GM10248 (cell line): ENCODE data around the gene NCOA3.
A peak's percentile ranks its signal among the peaks of the same experiment; 100 is the strongest.

ENCODE experiments used
- CTCF ChIA-PET: fragments of 300-600 bp; sonication (Branson Sonifier 250); formaldehyde crosslinking; extraction: SDS; loops from one replicate; lab custom pipeline; 2021; ENCODE audit warnings: antibody characterized with exemption; lab: Yijun Ruan, JAX
- POLR2A ChIA-PET: fragments of 350-650 bp; sonication (Branson Sonifier 250); formaldehyde crosslinking; extraction: SDS; loops from one replicate; lab custom pipeline; 2020; ENCODE audit warnings: antibody characterized with exemption; lab: Yijun Ruan, JAX
- DNase-seq: peaks from one replicate; pipeline ENCODE4 v3.0.0; 2012; ENCODE audit errors: extremely low spot score
- TF ChIP-seq, protein P1 (sequence below): IDR thresholded peaks from 2 replicates; pipeline ENCODE4 v1.5.1; 2012; ENCODE audit warnings: mild to moderate bottlenecking, low read depth; ENCODE audit errors: extremely low read depth, missing control alignments, control extremely low read depth

NCOA3 gene

DNA sequence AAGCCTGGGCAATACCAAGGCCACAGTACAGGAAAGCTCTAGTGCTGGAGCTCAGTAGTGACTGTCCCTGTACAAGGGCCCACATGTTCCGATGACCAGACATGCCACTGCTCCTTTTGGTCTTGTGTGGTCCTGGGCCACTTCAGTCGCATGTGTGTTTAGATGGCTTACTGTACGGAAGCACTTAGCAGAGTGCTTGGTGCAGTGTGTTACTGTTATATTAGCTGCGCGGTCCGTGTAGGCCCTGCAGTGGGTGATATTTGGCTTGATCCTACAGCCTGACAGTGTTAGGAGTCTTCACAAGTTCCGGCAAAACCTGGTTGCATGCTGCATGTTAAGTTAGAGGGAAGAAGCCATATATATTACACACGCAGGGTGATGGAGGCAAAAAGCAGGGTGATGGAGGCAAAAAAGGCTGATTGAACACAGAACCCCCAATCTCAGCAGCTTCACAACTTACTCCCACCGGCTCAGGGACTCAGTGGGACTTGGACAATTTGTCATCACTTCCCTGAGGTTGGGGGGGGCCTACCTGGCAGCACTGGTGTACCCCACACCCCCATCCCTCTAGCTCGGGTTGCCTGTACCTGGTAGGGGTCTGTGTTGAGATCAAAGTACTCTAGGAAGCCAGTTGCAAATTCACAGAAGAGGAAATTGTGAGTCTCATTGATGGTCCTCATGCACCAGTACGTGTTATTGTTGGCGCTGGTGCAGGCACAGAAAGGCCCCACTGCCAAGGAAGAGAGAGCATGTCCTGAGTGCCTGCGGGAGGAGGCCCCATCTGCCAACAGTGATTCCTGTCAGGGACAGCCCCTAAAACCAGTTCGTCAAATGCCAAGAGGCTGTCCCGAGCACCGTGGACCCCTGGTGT, 161.0 kb downstream of the NCOA3 start:
- POLR2A ChIA-PET, result interaction anchor here (1.3 kb wide), 1 partner anchor 958 kb away, joined by 4 read pairs; no protein-coding TSS in a partner anchor
- CTCF ChIA-PET, result interaction anchor here (0.7 to 6.6 kb wide), 16 partner anchors 10 to 980 kb away, joined by 3 to 77 read pairs (median 4); no protein-coding TSS in a partner anchor
- no peak for DNase-seq
- TF ChIP-seq, protein P1, sequence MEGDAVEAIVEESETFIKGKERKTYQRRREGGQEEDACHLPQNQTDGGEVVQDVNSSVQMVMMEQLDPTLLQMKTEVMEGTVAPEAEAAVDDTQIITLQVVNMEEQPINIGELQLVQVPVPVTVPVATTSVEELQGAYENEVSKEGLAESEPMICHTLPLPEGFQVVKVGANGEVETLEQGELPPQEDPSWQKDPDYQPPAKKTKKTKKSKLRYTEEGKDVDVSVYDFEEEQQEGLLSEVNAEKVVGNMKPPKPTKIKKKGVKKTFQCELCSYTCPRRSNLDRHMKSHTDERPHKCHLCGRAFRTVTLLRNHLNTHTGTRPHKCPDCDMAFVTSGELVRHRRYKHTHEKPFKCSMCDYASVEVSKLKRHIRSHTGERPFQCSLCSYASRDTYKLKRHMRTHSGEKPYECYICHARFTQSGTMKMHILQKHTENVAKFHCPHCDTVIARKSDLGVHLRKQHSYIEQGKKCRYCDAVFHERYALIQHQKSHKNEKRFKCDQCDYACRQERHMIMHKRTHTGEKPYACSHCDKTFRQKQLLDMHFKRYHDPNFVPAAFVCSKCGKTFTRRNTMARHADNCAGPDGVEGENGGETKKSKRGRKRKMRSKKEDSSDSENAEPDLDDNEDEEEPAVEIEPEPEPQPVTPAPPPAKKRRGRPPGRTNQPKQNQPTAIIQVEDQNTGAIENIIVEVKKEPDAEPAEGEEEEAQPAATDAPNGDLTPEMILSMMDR, result no peak

DNA sequence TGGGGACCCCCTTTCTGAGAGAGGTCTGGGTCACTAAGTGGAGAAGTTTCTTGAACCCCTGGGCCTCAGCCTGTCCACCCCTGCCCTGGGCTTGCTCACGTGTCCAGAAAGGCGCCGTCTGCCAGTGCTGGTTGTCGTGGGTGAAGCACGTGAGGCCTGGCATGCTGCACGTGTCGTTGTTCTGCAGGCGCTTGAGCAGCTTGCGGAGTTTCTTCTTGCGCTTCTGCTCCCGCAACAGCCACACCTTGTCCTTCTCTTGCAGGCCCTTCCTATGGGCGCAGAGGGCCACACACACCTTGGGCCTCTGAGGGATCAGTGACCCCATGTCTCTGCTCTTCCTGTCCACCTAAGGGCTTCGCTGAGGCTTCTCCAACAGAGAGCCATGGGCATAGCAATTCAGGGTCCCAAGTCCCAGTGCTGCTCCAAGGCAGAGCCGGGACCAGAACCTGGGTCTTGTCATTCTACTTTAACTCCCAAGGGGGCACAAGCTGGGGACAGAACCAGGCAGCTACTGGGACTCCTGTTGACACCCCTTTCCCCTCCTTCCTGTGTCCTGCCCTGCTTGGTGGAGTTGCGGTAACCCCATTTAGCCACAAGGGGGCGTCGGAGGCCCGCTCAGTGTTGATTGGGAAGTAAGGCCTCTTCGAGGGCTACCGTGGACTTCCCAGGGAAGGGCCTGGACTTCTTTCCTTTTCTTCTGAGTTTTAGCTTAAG, 161.8 kb downstream of the NCOA3 start:
- peak; percentile 84 for DNase-seq
- TF ChIP-seq, protein P1, result peak; percentile 97
- POLR2A ChIA-PET, result no interaction called here
- CTCF ChIA-PET, result interaction anchor here (0.7 to 6.6 kb wide), 31 partner anchors 9 to 994 kb away, joined by 3 to 77 read pairs (median 4); no protein-coding TSS in a partner anchor

DNA sequence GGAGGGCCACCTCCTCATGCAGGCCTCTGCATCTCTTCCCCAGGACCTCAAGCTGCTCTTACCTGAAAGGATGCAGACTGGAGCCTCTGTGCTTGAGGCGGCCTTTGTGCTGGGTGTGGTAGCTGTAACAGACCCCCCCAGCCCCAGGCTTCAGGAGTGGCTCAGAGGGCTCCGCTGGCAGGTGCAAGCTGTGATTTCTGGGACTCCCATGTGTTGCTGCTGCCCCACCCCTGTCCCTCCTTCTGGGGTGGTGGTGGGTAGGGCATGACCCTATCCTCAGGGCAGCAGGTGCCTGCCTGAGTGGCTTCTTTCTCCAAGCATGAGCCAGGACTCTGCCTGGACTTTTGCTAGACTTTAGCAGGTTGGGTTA, 162.4 kb downstream of the NCOA3 start:
- POLR2A ChIA-PET, result no interaction called here
- CTCF ChIA-PET, result interaction anchor here (0.7 to 6.6 kb wide), 29 partner anchors 8 to 993 kb away, joined by 3 to 77 read pairs (median 4); no protein-coding TSS in a partner anchor
- TF ChIP-seq, protein P1, result no peak
- DNase-seq, result no peak

DNA sequence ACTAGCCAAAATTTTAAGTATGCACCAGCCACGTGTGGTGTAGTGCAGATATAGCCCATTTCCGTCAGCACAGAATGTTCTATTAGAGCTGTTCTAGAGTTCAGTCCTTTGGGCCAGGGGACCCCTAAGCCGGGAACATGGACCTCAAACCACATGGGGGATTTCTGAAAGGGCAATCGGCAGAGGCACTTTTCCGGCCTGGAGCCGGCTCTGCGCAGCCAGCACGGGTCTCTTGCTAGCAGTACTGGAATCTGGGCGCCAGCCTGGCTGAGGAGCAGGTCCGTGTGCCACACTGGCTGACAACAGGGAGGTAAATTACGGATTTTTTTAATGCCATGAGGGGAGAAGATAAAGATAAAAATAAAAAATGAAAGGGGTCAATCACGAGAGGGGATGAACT, 163.1 kb downstream of the NCOA3 start:
- no peak for DNase-seq
- ChIA-PET POLR2A (no interaction called here), CTCF (interaction anchor here (0.7 to 6.6 kb wide), 16 partner anchors 9 to 993 kb away, joined by 3 to 77 read pairs (median 5); no protein-coding TSS in a partner anchor)
- TF ChIP-seq, protein P1, result no peak

DNA sequence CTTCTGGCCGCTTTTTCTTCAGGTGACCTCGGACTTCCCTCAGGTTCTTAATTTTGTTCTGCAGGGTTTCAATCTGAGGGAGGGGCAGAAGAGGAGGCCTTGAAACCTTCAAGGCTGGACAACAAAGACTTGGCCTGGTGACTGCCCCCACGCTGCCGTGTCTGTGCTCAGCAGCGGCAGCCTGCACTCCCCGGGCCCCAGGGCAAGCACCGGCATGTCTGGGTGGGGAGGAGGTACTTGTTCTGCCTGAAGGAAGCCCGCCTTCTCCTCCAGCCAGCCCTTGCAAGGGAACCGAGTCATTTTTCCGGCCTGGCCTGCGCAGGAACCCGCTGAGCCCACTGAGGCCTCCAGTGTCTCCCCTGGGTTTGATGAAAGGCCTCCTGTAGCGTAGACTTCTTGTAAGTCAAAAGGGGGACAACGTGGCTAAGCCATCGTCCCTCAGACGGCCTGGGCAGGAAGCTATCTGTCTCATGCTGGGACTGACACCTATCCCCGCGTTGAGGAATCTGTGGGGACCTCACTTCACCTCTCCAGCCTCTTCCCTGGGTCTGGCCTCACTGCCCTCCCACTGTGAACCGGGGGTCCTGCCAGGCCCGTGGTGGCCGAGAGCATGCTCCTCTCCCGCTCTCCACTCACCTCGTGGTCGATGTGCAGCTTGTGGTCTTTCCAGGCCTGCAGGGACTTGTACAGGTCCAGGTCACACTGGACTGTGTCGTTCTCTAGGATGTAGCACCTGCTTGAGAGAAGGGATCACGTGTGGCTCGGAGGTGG, 163.7 kb downstream of the NCOA3 start:
- DNase-seq, result no peak
- ChIA-PET POLR2A (no interaction called here), CTCF (interaction anchor here (6.6 kb wide), 1 partner anchor 955 kb away, joined by 77 read pairs; no protein-coding TSS in a partner anchor)

More for the DNA sequence above, 163.7 kb downstream of the NCOA3 start:
- TF ChIP-seq, protein P1, result no peak
